ENCODE data around the gene CFAP99. TPM values are rescaled to one million over a fixed set of nuclear protein-coding genes. Genes with fewer than 3 reads are reported as not detected.

The CFAP99 gene
- polyA plus RNA-seq, 1 donor (not counting 4 experiments of a cell fraction or from before 2014, with no cell fraction given): not detected

GRCh38 chr4:2373532-2373931 lies 45.2 kb upstream of the CFAP99 start:
- FAIRE-seq: no peak
- dilution Hi-C loops (cut with MboI; ENCODE audit: extremely low pct_ligation_motif_present, low sequenced_read_pairs): no loop called here
- H3K9me3 ChIP-seq (ENCODE audit: control insufficient read depth, low read depth, low read length): peaks cover 2% of the 10 kb centered on the region
- no peaks in the 10 kb centered on the region for H4K20me1 ChIP-seq (ENCODE audit: control insufficient read depth, extremely low read depth, insufficient read depth, low read length)
- no peaks in the 10 kb centered on the region for H3K36me3 ChIP-seq (ENCODE audit: control insufficient read depth in 2 of 2, extremely low read depth in 1 of 2, insufficient read depth in 2 of 2, low read length in 2 of 2)
- H2AFZ ChIP-seq (ENCODE audit: control insufficient read depth, low read length): no peak overlapping the region
- no peaks in the 10 kb centered on the region for H3K79me2 ChIP-seq (ENCODE audit: control insufficient read depth, insufficient read depth, low read length)
- no peaks in the 10 kb centered on the region for H3K9me1 ChIP-seq (ENCODE audit: control insufficient read depth, extremely low read depth, insufficient read depth, low read length)
- DNase-seq (ENCODE audit: low read depth, low spot score): no peak
- no peak overlapping the region for H3K4me3 ChIP-seq (ENCODE audit: control insufficient read depth in 2 of 3, extremely low read depth in 1 of 3, insufficient read depth in 2 of 3, low read depth in 1 of 3, low read length in 3 of 3)
- no peaks in the 10 kb centered on the region for H3K4me1 ChIP-seq (ENCODE audit: control insufficient read depth, extremely low read depth, insufficient read depth, low read length)
- no peak overlapping the region for H3K9ac ChIP-seq (ENCODE audit: control insufficient read depth, extremely low read depth, insufficient read depth, low read length)
- peaks cover 6% of the 10 kb centered on the region for H3K27me3 ChIP-seq (ENCODE audit: control insufficient read depth, extremely low read depth, insufficient read depth, low read length)
- H3K4me2 ChIP-seq (ENCODE audit: control insufficient read depth, extremely low read depth, insufficient read depth, low read depth, low read length): no peak overlapping the region
- no peak for TF ChIP-seq EZH2 (IDR thresholded peaks at IDR 0.05; ENCODE audit: low read length)
- no peak for TF ChIP-seq CTCF (optimal IDR thresholded peaks at IDR 0.05 in 1 of 3, IDR thresholded peaks at IDR 0.05 in 1 of 3, conservative IDR thresholded peaks at IDR 0.05 in 1 of 3; ENCODE audit: extremely low read depth in 1 of 3, insufficient read depth in 2 of 3, low read length in 3 of 3)
- no peak overlapping the region for H3K27ac ChIP-seq (ENCODE audit: control insufficient read depth, insufficient read depth, low read length)

- Histone ChIP-seq H3K9me3 (ENCODE audit: control insufficient read depth, low read depth, low read length) (no peaks in the 10 kb centered on the region), H3K36me3 (ENCODE audit: control insufficient read depth in 2 of 2, extremely low read depth in 1 of 2, insufficient read depth in 2 of 2, low read length in 2 of 2) (no peaks in the 10 kb centered on the region), H4K20me1 (ENCODE audit: control insufficient read depth, extremely low read depth, insufficient read depth, low read length) (no peaks in the 10 kb centered on the region), H3K4me1 (ENCODE audit: control insufficient read depth, extremely low read depth, insufficient read depth, low read length) (no peaks in the 10 kb centered on the region), H3K79me2 (ENCODE audit: control insufficient read depth, insufficient read depth, low read length) (no peaks in the 10 kb centered on the region), H2AFZ (ENCODE audit: control insufficient read depth, low read length) (no peak overlapping the region), H3K9me1 (ENCODE audit: control insufficient read depth, extremely low read depth, insufficient read depth, low read length) (no peaks in the 10 kb centered on the region), H3K27me3 (ENCODE audit: control insufficient read depth, extremely low read depth, insufficient read depth, low read length) (peaks cover 16% of the 10 kb centered on the region), H3K27ac (ENCODE audit: control insufficient read depth, insufficient read depth, low read length) (no peak overlapping the region), H3K4me2 (ENCODE audit: control insufficient read depth, extremely low read depth, insufficient read depth, low read depth, low read length) (no peak overlapping the region), H3K4me3 (ENCODE audit: control insufficient read depth in 2 of 3, extremely low read depth in 1 of 3, insufficient read depth in 2 of 3, low read depth in 1 of 3, low read length in 3 of 3) (no peak overlapping the region), H3K9ac (ENCODE audit: control insufficient read depth, extremely low read depth, insufficient read depth, low read length) (no peak overlapping the region)
- dilution Hi-C loops (cut with MboI; ENCODE audit: extremely low pct_ligation_motif_present, low sequenced_read_pairs): no loop called here
- no peak for DNase-seq (ENCODE audit: low read depth, low spot score)
- TF ChIP-seq CTCF (optimal IDR thresholded peaks at IDR 0.05 in 1 of 3, IDR thresholded peaks at IDR 0.05 in 1 of 3, conservative IDR thresholded peaks at IDR 0.05 in 1 of 3; ENCODE audit: extremely low read depth in 1 of 3, insufficient read depth in 2 of 3, low read length in 3 of 3) (no peak), EZH2 (IDR thresholded peaks at IDR 0.05; ENCODE audit: low read length) (no peak)
- FAIRE-seq: no peak
Measured at GRCh38 chr4:2375427-2375826, 43.3 kb upstream of the CFAP99 start.

All from keratinocyte (primary cell).